ENCODE data around the gene DPH5. TPM values are rescaled to one million over a fixed set of nuclear protein-coding genes. Genes with fewer than 3 reads are reported as not detected.
"Not testable (repeated sequence)": the region's sequence is repeated elsewhere in the genome, so short reads cannot be mapped to it uniquely, and the experiment has no call there.

The DPH5 gene
- total and polyA plus RNA-seq, 2 of the 4 experiments (the other 2 are of a cell fraction): 32.3 to 42.0 TPM

GRCh38 chr1:101033017-101033416 is 7.4 kb upstream of the DPH5 start:
- no peaks in the 10 kb centered on the region for H4K20me1 ChIP-seq (ENCODE audit: insufficient read depth, low read length)
- 0 out of 2 replicates have a peak, but pooled peaks cover 5% of the 10 kb centered on the region for H3K9me1 ChIP-seq (ENCODE audit: insufficient read depth, low read length)
- peaks cover 13 to 33% of the 10 kb centered on the region in 2 experiments; a peak in 3 of 4 replicates for H3K79me1 ChIP-seq (ENCODE audit: low read depth in 1 of 2, low read length in 2 of 2)
- H3K9me3 ChIP-seq (ENCODE audit: control insufficient read depth, insufficient read depth, low read length): no peaks in the 10 kb centered on the region
- no peak overlapping the region for H3K56ac ChIP-seq (ENCODE audit: extremely low read depth, insufficient read depth, low read length)
- no peak for TF ChIP-seq ELK1 (IDR thresholded peaks at IDR 0.05; ENCODE audit: borderline replicate concordance, low read depth, low read length)
- no peak for TF ChIP-seq SMC3 (IDR thresholded peaks at IDR 0.05; ENCODE audit: low read depth, low read length)
- TF ChIP-seq USF2 (IDR thresholded peaks at IDR 0.05; ENCODE audit: low read depth, low read length): no peak
- no peak for TF ChIP-seq CEBPB (IDR thresholded peaks at IDR 0.05; ENCODE audit: low read depth, low read length)
- TF ChIP-seq CHD1 (IDR thresholded peaks at IDR 0.05; ENCODE audit: low read depth, low read length): no peak
- H3K4ac ChIP-seq (ENCODE audit: low read depth, low read length): no peak overlapping the region
- no peak overlapping the region for H3K4me3 ChIP-seq (ENCODE audit: insufficient read depth, low read depth, low read length)
- H3K27me3 ChIP-seq (ENCODE audit: control insufficient read depth, insufficient read depth, low read length): no peaks in the 10 kb centered on the region
- no peak overlapping the region for H2BK120ac ChIP-seq (ENCODE audit: low read depth, low read length)
- intact Hi-C loops (cut with micrococcal nuclease): no loop called here
- H3K4me1 ChIP-seq (ENCODE audit: control insufficient read depth, insufficient read depth, low read length): no peaks in the 10 kb centered on the region
- H3K36me3 ChIP-seq (ENCODE audit: control insufficient read depth, insufficient read depth, low read length): no peaks in the 10 kb centered on the region
- dilution Hi-C loops (cut with HindIII; ENCODE audit: low sequenced_read_pairs, unreplicated experiment): no loop called here
- no peak overlapping the region for H3K9ac ChIP-seq (ENCODE audit: low read depth, low read length)
- H3K27ac ChIP-seq (ENCODE audit: insufficient read depth, low read length): no peak overlapping the region
- no peak overlapping the region for H3K14ac ChIP-seq (replicated peaks; ENCODE audit: low read depth, low read length)
- in situ Hi-C loops (cut with MboI; ENCODE audit: low sequenced_read_pairs): loop anchor here (25.0 kb wide), 1 partner anchor 204 kb away; the partner anchor contains the start of gene S1PR1
- H2AK9ac ChIP-seq (replicated peaks; ENCODE audit: low read depth, low read length, poor library complexity): no peak overlapping the region
- H2BK5ac ChIP-seq (ENCODE audit: low read depth, low read length, poor library complexity, severe bottlenecking): no peak overlapping the region
- no peak overlapping the region for H2AFZ ChIP-seq (replicated peaks; ENCODE audit: low read length, poor library complexity)
- H4K8ac ChIP-seq (ENCODE audit: low read depth in 2 of 2, low read length in 2 of 2): no peak overlapping the region
- POLR2A ChIA-PET (ENCODE audit: unreplicated experiment): no interaction called here
- H2BK15ac ChIP-seq (ENCODE audit: low read depth, low read length): no peak overlapping the region
- no TSS peak for BruUV-seq (replicated peaks)
- no CpG with 5 or more reads among the region's 2 CpGs for WGBS, 2 experiments (ENCODE audit: extremely low coverage in 2 of 2, insufficient read length in 1 of 2)
- no peak overlapping the region for H2BK20ac ChIP-seq (ENCODE audit: low read depth, low read length)
- CTCF ChIA-PET: no interaction called here
- DNase-seq: no peak
- H4K5ac ChIP-seq (ENCODE audit: low read depth, low read length): no peak overlapping the region
- H3K18ac ChIP-seq (ENCODE audit: low read depth, low read length): no peak overlapping the region
- no peak overlapping the region for H3K23ac ChIP-seq (ENCODE audit: low read depth, low read length)
- ATAC-seq (ENCODE audit: low read depth): no peak
- no peak overlapping the region for H3K4me2 ChIP-seq (ENCODE audit: low read depth, low read length)
- no peak overlapping the region for H2AK5ac ChIP-seq (ENCODE audit: low read depth, low read length)
- H4K91ac ChIP-seq (ENCODE audit: insufficient read depth, low read depth, low read length): no peak overlapping the region

- H4K8ac ChIP-seq (ENCODE audit: low read depth in 2 of 2, low read length in 2 of 2); H2BK20ac ChIP-seq (ENCODE audit: low read depth, low read length); H4K91ac ChIP-seq (ENCODE audit: insufficient read depth, low read depth, low read length); H3K9ac ChIP-seq (ENCODE audit: low read depth, low read length); H3K27ac ChIP-seq (ENCODE audit: insufficient read depth, low read length); H3K4me1 ChIP-seq (ENCODE audit: control insufficient read depth, insufficient read depth, low read length); intact Hi-C loops (cut with micrococcal nuclease); H3K4me3 ChIP-seq (ENCODE audit: insufficient read depth, low read depth, low read length); H2BK15ac ChIP-seq (ENCODE audit: low read depth, low read length); BruUV-seq (replicated peaks); H3K4ac ChIP-seq (ENCODE audit: low read depth, low read length); H2BK5ac ChIP-seq (ENCODE audit: low read depth, low read length, poor library complexity, severe bottlenecking); H3K23ac ChIP-seq (ENCODE audit: low read depth, low read length); H4K5ac ChIP-seq (ENCODE audit: low read depth, low read length); H2AFZ ChIP-seq (replicated peaks; ENCODE audit: low read length, poor library complexity); H3K14ac ChIP-seq (replicated peaks; ENCODE audit: low read depth, low read length); H3K36me3 ChIP-seq (ENCODE audit: control insufficient read depth, insufficient read depth, low read length); dilution Hi-C loops (cut with HindIII; ENCODE audit: low sequenced_read_pairs, unreplicated experiment); H3K56ac ChIP-seq (ENCODE audit: extremely low read depth, insufficient read depth, low read length); ATAC-seq (ENCODE audit: low read depth); H2AK9ac ChIP-seq (replicated peaks; ENCODE audit: low read depth, low read length, poor library complexity); POLR2A ChIA-PET (ENCODE audit: unreplicated experiment); H3K9me1 ChIP-seq (ENCODE audit: insufficient read depth, low read length); H2AK5ac ChIP-seq (ENCODE audit: low read depth, low read length); H2BK120ac ChIP-seq (ENCODE audit: low read depth, low read length); H3K9me3 ChIP-seq (ENCODE audit: control insufficient read depth, insufficient read depth, low read length); H3K27me3 ChIP-seq (ENCODE audit: control insufficient read depth, insufficient read depth, low read length); H3K18ac ChIP-seq (ENCODE audit: low read depth, low read length); DNase-seq; H4K20me1 ChIP-seq (ENCODE audit: insufficient read depth, low read length); H3K4me2 ChIP-seq (ENCODE audit: low read depth, low read length): not testable (repeated sequence)
- CTCF ChIA-PET: interaction anchor here (0.6 kb wide), 1 partner anchor 128 kb away, joined by 4 read pairs; no protein-coding TSS in a partner anchor
- in situ Hi-C loops (cut with MboI; ENCODE audit: low sequenced_read_pairs): loop anchor here (25.0 kb wide), 1 partner anchor 205 kb away; the partner anchor contains the start of gene S1PR1
- WGBS, 2 experiments (ENCODE audit: extremely low coverage in 2 of 2, insufficient read length in 1 of 2): no CpG with 5 or more reads among the region's 2 CpGs
- peaks cover 8 to 33% of the 10 kb centered on the region in 2 experiments for H3K79me1 ChIP-seq (ENCODE audit: low read depth in 1 of 2, low read length in 2 of 2)
These were observed 6.5 kb upstream of the DPH5 start for GRCh38 chr1:101032129-101032528.
